B cell (primary cell): ENCODE measurements around the gene PGAM2. TPM values are rescaled to one million over a fixed set of nuclear protein-coding genes. Genes with fewer than 3 reads are reported as not detected.

Source experiments
- ATAC-seq: fragments of 200-7000 bp; cut with Tn5 transposase; one replicate; pipeline ENCODE4 v1.10.0; 2021; ENCODE audit warnings: low read depth, mild to moderate bottlenecking, moderate number of reproducible peaks, moderate library complexity
- CTCF ChIA-PET: fragments of 350-600 bp; sonication (Branson Sonifier 250); formaldehyde crosslinking; loops from one replicate; lab custom pipeline; 2021; ENCODE audit warnings: antibody characterized with exemption, inconsistent platforms; lab: Charles Lee
- POLR2A ChIA-PET: fragments of 350-600 bp; sonication (Branson Sonifier 250); formaldehyde crosslinking; loops from one replicate; lab custom pipeline; 2021; ENCODE audit warnings: antibody characterized with exemption; lab: Charles Lee
- DNase-seq: peaks from one replicate; pipeline ENCODE4 v3.0.0; 2013
- H2AFZ ChIP-seq: 2 replicates; pipeline ENCODE4 v1.6.1; 2012; ENCODE audit warnings: mild to moderate bottlenecking, low read depth, low read length; ENCODE audit not compliant: insufficient read depth, poor library complexity, severe bottlenecking
- H3K27ac ChIP-seq, 2 donors: 1 replicate in 1 of 2; 2 replicates in 1 of 2; pipeline ENCODE4 v1.5.1; 2012 to 2013; ENCODE audit warnings: low read length in 2 of 2, mild to moderate bottlenecking in 2 of 2, moderate library complexity in 1 of 2
- H3K27me3 ChIP-seq, 4 experiments: fragments of 200-600 bp in 1 of 4; sonication (generic) in 1 of 4; replicated peaks in 1 of 4; 1 replicate in 2 of 4; 2 replicates in 2 of 4; pipeline versions ENCODE4 v1.6.1 to v1.7.0; 2013 to 2016; ENCODE audit warnings: low read length in 3 of 4, mild to moderate bottlenecking in 2 of 4, mixed read lengths in 1 of 4, moderate library complexity in 1 of 4; ENCODE audit not compliant: insufficient read depth in 4 of 4, control insufficient read depth in 3 of 4; ENCODE audit errors: control extremely low read depth in 1 of 4
- H3K36me3 ChIP-seq, 2 experiments: replicated peaks in 1 of 2; 1 replicate in 1 of 2; 2 replicates in 1 of 2; pipeline versions ENCODE4 v1.6.1 to v1.7.1; 2013; ENCODE audit warnings: low read length in 1 of 2; ENCODE audit not compliant: insufficient read depth in 2 of 2, control insufficient read depth in 1 of 2; ENCODE audit errors: control extremely low read depth in 1 of 2, extremely low read depth in 1 of 2
- H3K4me1 ChIP-seq, 2 donors: fragments of 200-600 bp in 1 of 2; sonication (generic) in 1 of 2; 1 replicate in 1 of 2; 2 replicates in 1 of 2; pipeline versions ENCODE4 v1.5.1 to v1.6.1; 2013 to 2017; ENCODE audit warnings: low read length in 2 of 2; ENCODE audit not compliant: control insufficient read depth in 2 of 2, insufficient read depth in 2 of 2
- H3K4me2 ChIP-seq: replicated peaks from 2 replicates; pipeline ENCODE3; 2012; ENCODE audit warnings: mild to moderate bottlenecking, low read depth, low read length; ENCODE audit not compliant: poor library complexity, severe bottlenecking
- H3K4me3 ChIP-seq, 5 experiments: fragments of 200-600 bp in 1 of 5; sonication (generic) in 1 of 5; 1 replicate in 3 of 5; 2 replicates in 2 of 5; pipeline versions ENCODE4 v1.5.1 to v1.7.0; 2011 to 2016; ENCODE audit warnings: low read length in 4 of 5, mild to moderate bottlenecking in 4 of 5, low read depth in 2 of 5, control low read depth in 1 of 5, moderate library complexity in 1 of 5; ENCODE audit not compliant: insufficient read depth in 1 of 5; ENCODE audit errors: control extremely low read depth in 1 of 5, extremely low read depth in 1 of 5
- H3K79me2 ChIP-seq: fragments of 200-600 bp; sonication (generic); one replicate; pipeline ENCODE4 v1.6.0; 2016; ENCODE audit warnings: low read length; ENCODE audit not compliant: control insufficient read depth, insufficient read depth
- H3K9ac ChIP-seq: fragments of 200-600 bp; sonication (generic); 2 replicates; pipeline ENCODE4 v1.6.1; 2017; ENCODE audit warnings: mild to moderate bottlenecking, low read length, moderate library complexity
- H3K9me3 ChIP-seq, 3 donors: one replicate each; pipeline versions ENCODE4 v1.6.1 to v1.7.1; 2013; ENCODE audit warnings: low read length in 2 of 3; ENCODE audit not compliant: control insufficient read depth in 2 of 3, insufficient read depth in 1 of 3; ENCODE audit errors: control extremely low read depth in 1 of 3
- H4K20me1 ChIP-seq: 2 replicates; pipeline ENCODE4 v1.6.0; 2012; ENCODE audit warnings: mild to moderate bottlenecking, low read length; ENCODE audit not compliant: insufficient read depth, control insufficient read depth, poor library complexity, severe bottlenecking
- H3K27ac Mint-ChIP-seq: one replicate; pipeline ENCODE4 v1.8.0; 2021; ENCODE audit warnings: mixed read lengths
- H3K27me3 Mint-ChIP-seq: one replicate; pipeline ENCODE4 v1.8.0; 2021; ENCODE audit warnings: mixed read lengths
- H3K4me1 Mint-ChIP-seq: one replicate; pipeline ENCODE4 v1.8.0; 2021; ENCODE audit warnings: mixed read lengths
- H3K4me3 Mint-ChIP-seq: one replicate; pipeline ENCODE4 v1.8.0; 2021; ENCODE audit warnings: mixed read lengths
- H3K9me3 Mint-ChIP-seq: one replicate; pipeline ENCODE4 v1.8.0; 2022; ENCODE audit warnings: mixed read lengths; ENCODE audit not compliant: insufficient read depth
- CTCF ChIP-seq: fragments of 200-600 bp; IDR thresholded peaks from one replicate; pipeline ENCODE4 v1.8.0; 2022; ENCODE audit warnings: antibody characterized with exemption, mild to moderate bottlenecking
- EZH2 ChIP-seq: IDR thresholded peaks from 2 replicates; pipeline ENCODE4 v1.6.1; 2012; ENCODE audit warnings: borderline replicate concordance, low read depth, mild to moderate bottlenecking, moderate library complexity, low read length; ENCODE audit not compliant: insufficient read depth, poor library complexity, severe bottlenecking
- WGBS: methylation state at CpG from one replicate; pipeline ENCODE4 v1.1.5; 2013; ENCODE audit warnings: missing lambda C conversion rate; ENCODE audit not compliant: insufficient coverage; 5-methylcytosine and 5-hydroxymethylcytosine counted together
- intact Hi-C: fragments of 100-400 bp; cut with micrococcal nuclease; formaldehyde crosslinking; loops from one replicate; pipeline ENCODE4 v1.10.0; 2022
- polyA plus RNA-seq: library from polyadenylated mRNA; depleted of rRNA; stranded (reverse); fragments of >200 nt; gene quantifications from 2 replicates; pipeline ENCODE4 v1.2.3, GENCODE V29; 2012
- total RNA-seq, 2 donors: library from RNA; stranded (reverse); fragments of 120-200 nt in 1 of 2; gene quantifications; 1 replicate in 1 of 2; 2 replicates in 1 of 2; pipeline versions ENCODE4 v1.2.3 to v1.2.4, GENCODE V29; 2013 to 2022

PGAM2 gene
- total and polyA plus RNA-seq, 2 donors (not counting 1 experiment from before 2014, with no cell fraction given) = 0.69 to 3.2 TPM

- intact Hi-C loops = loop anchor here (2.0 kb wide), 1 partner anchor 125 kb away; the partner anchor contains the start of gene YKT6
- peak overlapping the region; percentile 95 for H3K27ac Mint-ChIP-seq
- ChIA-PET POLR2A (interaction anchor here (0.5 to 1.0 kb wide), 3 partner anchors 17 to 503 kb away, joined by 3 to 6 read pairs (median 4); no protein-coding TSS in a partner anchor), CTCF (interaction anchor here (0.9 to 1.2 kb wide), 2 partner anchors 14 to 29 kb away, joined by 3 to 4 read pairs; no protein-coding TSS in a partner anchor)
- peaks cover 49% of the 10 kb centered on the region for H3K79me2 ChIP-seq
- no peak for TF ChIP-seq CTCF
- no peak for TF ChIP-seq EZH2
- WGBS = 79% methylated on average over 14 of the region's 17 CpGs
- H3K36me3 ChIP-seq = peaks cover 0 to 76% of the 10 kb centered on the region in 2 experiments
- H3K4me2 ChIP-seq = no peak overlapping the region
- peak overlapping the region; percentile 10 for H3K4me3 Mint-ChIP-seq
- H3K4me1 Mint-ChIP-seq = peaks cover 81% of the 10 kb centered on the region
- peaks cover 19% of the 10 kb centered on the region for H4K20me1 ChIP-seq
- peaks cover 70 to 89% of the 10 kb centered on the region in 2 donors for H3K4me1 ChIP-seq
- H3K27ac ChIP-seq = peak overlapping the region; percentile 90 to 98
- no peaks in the 10 kb centered on the region for H3K9me3 ChIP-seq
- no peak overlapping the region for H2AFZ ChIP-seq
- H3K9ac ChIP-seq = no peak overlapping the region
- H3K4me3 ChIP-seq = no peak overlapping the region
- H3K27me3 ChIP-seq = no peaks in the 10 kb centered on the region
- ATAC-seq (no peak), DNase-seq (no peak)
- no peaks in the 10 kb centered on the region for H3K9me3 Mint-ChIP-seq
- no peaks in the 10 kb centered on the region for H3K27me3 Mint-ChIP-seq
Observed at GRCh38 chr7:44075296-44076075, 10.1 kb upstream of the PGAM2 start.

- H3K27me3 Mint-ChIP-seq = no peaks in the 10 kb centered on the region
- peak overlapping the region; percentile 72 for H3K4me3 Mint-ChIP-seq
- WGBS = 27% methylated on average over 9 of the region's 13 CpGs
- POLR2A ChIA-PET = interaction anchor here (0.7 kb wide), 1 partner anchor 23 kb away, joined by 3 read pairs; no protein-coding TSS in a partner anchor
- Histone ChIP-seq H4K20me1 (peaks cover 19% of the 10 kb centered on the region), H3K4me2 (peak overlapping the region; percentile 75), H3K79me2 (peaks cover 37% of the 10 kb centered on the region), H3K4me3 (peak overlapping the region in 4 of 5 experiments; percentile 1 to 37 (median 30)), H2AFZ (peak overlapping the region; percentile 12), H3K27ac (peak overlapping the region; percentile 90 to 98), H3K27me3 (no peaks in the 10 kb centered on the region), H3K4me1 (peaks cover 59 to 78% of the 10 kb centered on the region in 2 donors), H3K36me3 (peaks cover 0 to 64% of the 10 kb centered on the region in 2 experiments), H3K9me3 (no peaks in the 10 kb centered on the region), H3K9ac (peak overlapping the region; percentile 60)
- no peaks in the 10 kb centered on the region for H3K9me3 Mint-ChIP-seq
- ATAC-seq (peak; percentile 15), DNase-seq (no peak)
- TF ChIP-seq EZH2 (no peak), CTCF (no peak)
- CTCF ChIA-PET = interaction anchor here (0.7 to 1.2 kb wide), 4 partner anchors 13 to 30 kb away, joined by 3 to 4 read pairs (median 3); partner anchors contain the start of gene DBNL
- intact Hi-C loops = loop anchor here (1.0 to 2.0 kb wide), 4 partner anchors 8 to 126 kb away; partner anchors contain the start of genes POLM and YKT6
- peak overlapping the region; percentile 95 for H3K27ac Mint-ChIP-seq
- H3K4me1 Mint-ChIP-seq = peaks cover 77% of the 10 kb centered on the region
Observed at GRCh38 chr7:44074349-44074695, 9.0 kb upstream of the PGAM2 start.
